Fibroblast of lung (primary cell): ENCODE measurements around the gene C18orf63. TPM values are rescaled to one million over a fixed set of nuclear protein-coding genes. Genes with fewer than 3 reads are reported as not detected.

Experiments
- DNase-seq, 2 donors: peaks; one replicate each; pipeline versions ENCODE4 v3.0.0 to v3.0.0-alpha.2; 2010; ENCODE audit warnings: low read depth in 2 of 2
- H2AFZ ChIP-seq: 2 replicates; pipeline ENCODE4 v1.5.1; 2012; ENCODE audit warnings: low read length, control low read depth, inconsistent platforms
- H3K27ac ChIP-seq: 2 replicates; pipeline ENCODE4 v1.5.1; 2011; ENCODE audit warnings: low read length, control low read depth; ENCODE audit not compliant: insufficient read depth
- H3K27me3 ChIP-seq: 2 replicates; pipeline ENCODE4 v1.5.1; 2011; ENCODE audit warnings: mild to moderate bottlenecking, low read length; ENCODE audit not compliant: control insufficient read depth, insufficient read depth
- H3K36me3 ChIP-seq: 2 replicates; pipeline ENCODE4 v1.5.1; 2011; ENCODE audit warnings: low read length; ENCODE audit not compliant: control insufficient read depth, insufficient read depth
- H3K4me1 ChIP-seq: 2 replicates; pipeline ENCODE4 v1.5.1; 2011; ENCODE audit warnings: low read length; ENCODE audit not compliant: control insufficient read depth, insufficient read depth; ENCODE audit errors: extremely low read depth
- H3K4me2 ChIP-seq: 2 replicates; pipeline ENCODE4 v1.5.1; 2011; ENCODE audit warnings: low read length, control low read depth; ENCODE audit not compliant: insufficient read depth; ENCODE audit errors: extremely low read depth
- H3K4me3 ChIP-seq, 4 experiments: fragments of 200-600 bp in 1 of 4; sonication (generic) in 1 of 4; replicated peaks in 1 of 4; 2 replicates each; pipeline ENCODE4 v1.5.1; 2011 to 2016; ENCODE audit warnings: low read length in 4 of 4, low read depth in 3 of 4, mild to moderate bottlenecking in 3 of 4, control low read depth in 2 of 4, inconsistent platforms in 1 of 4, mixed read lengths in 1 of 4; ENCODE audit not compliant: insufficient read depth in 1 of 4; ENCODE audit errors: control extremely low read depth in 1 of 4
- H3K79me2 ChIP-seq: 2 replicates; pipeline ENCODE4 v1.5.1; 2012; ENCODE audit warnings: mild to moderate bottlenecking, low read length, inconsistent platforms; ENCODE audit not compliant: control insufficient read depth, insufficient read depth
- H3K9ac ChIP-seq: 2 replicates; pipeline ENCODE4 v1.5.1; 2011; ENCODE audit warnings: mild to moderate bottlenecking, low read length, control low read depth; ENCODE audit not compliant: insufficient read depth
- H3K9me3 ChIP-seq: 2 replicates; pipeline ENCODE4 v1.5.1; 2012; ENCODE audit warnings: low read depth, low read length; ENCODE audit not compliant: control insufficient read depth, insufficient read depth
- H4K20me1 ChIP-seq: 2 replicates; pipeline ENCODE4 v1.5.1; 2011; ENCODE audit warnings: low read length; ENCODE audit not compliant: control insufficient read depth, insufficient read depth; ENCODE audit errors: extremely low read depth
- CTCF ChIP-seq, 2 donors: IDR thresholded peaks in 1 of 2; conservative IDR thresholded peaks in 1 of 2; 1 replicate in 1 of 2; 2 replicates in 1 of 2; pipeline ENCODE4 v1.5.1; 2011 to 2012; ENCODE audit warnings: low read length in 2 of 2, control low read depth in 1 of 2, inconsistent platforms in 1 of 2, low read depth in 1 of 2, mild to moderate bottlenecking in 1 of 2
- EZH2 ChIP-seq: IDR thresholded peaks from 2 replicates; pipeline ENCODE4 v1.5.1; 2012; ENCODE audit warnings: low read length, control low read depth, mild to moderate bottlenecking; ENCODE audit errors: missing control alignments
- polyA plus RNA-seq, 2 donors: library from polyadenylated mRNA; depleted of rRNA in 1 of 2; stranded (reverse) in 1 of 2; unstranded in 1 of 2; fragments of >200 nt; gene quantifications; 2 replicates each; pipeline ENCODE4 v1.2.1, GENCODE V29; 2011 to 2012; ENCODE audit warnings: missing spikeins in 1 of 2
- total RNA-seq: library from RNA; depleted of rRNA; stranded (reverse); fragments of >200 nt; gene quantifications from 2 replicates; pipeline ENCODE4 v1.2.1, GENCODE V29; 2014

Gene C18orf63
- total and polyA plus RNA-seq, 2 donors (not counting 1 experiment from before 2014, with no cell fraction given) = not detected

GRCh38 chr18:74282755-74283554 lies 32.7 kb upstream of the C18orf63 start:
- Histone ChIP-seq H3K4me2 (no peak overlapping the region), H3K9me3 (no peaks in the 10 kb centered on the region), H4K20me1 (no peaks in the 10 kb centered on the region), H3K27me3 (no peaks in the 10 kb centered on the region), H3K4me3 (no peak overlapping the region), H3K4me1 (peaks cover 4% of the 10 kb centered on the region), H3K79me2 (no peaks in the 10 kb centered on the region), H3K27ac (no peak overlapping the region), H2AFZ (no peak overlapping the region), H3K36me3 (no peaks in the 10 kb centered on the region), H3K9ac (no peak overlapping the region)
- no peak for DNase-seq
- TF ChIP-seq EZH2 = no peak

GRCh38 chr18:74283646-74284045 lies 32.0 kb upstream of the C18orf63 start:
- no peak overlapping the region for H3K4me2 ChIP-seq
- no peak overlapping the region for H3K4me3 ChIP-seq
- no peaks in the 10 kb centered on the region for H4K20me1 ChIP-seq
- no peak overlapping the region for H3K27ac ChIP-seq
- H2AFZ ChIP-seq = no peak overlapping the region
- DNase-seq = no peak
- no peak for TF ChIP-seq EZH2
- no peak for TF ChIP-seq CTCF (conservative IDR thresholded peaks at IDR 0.05 in 1 of 2, IDR thresholded peaks at IDR 0.05 in 1 of 2; ENCODE audit: low read depth in 1 of 2, low read length in 2 of 2)
- H3K27me3 ChIP-seq = no peaks in the 10 kb centered on the region
- no peaks in the 10 kb centered on the region for H3K9me3 ChIP-seq
- no peak overlapping the region for H3K9ac ChIP-seq
- H3K79me2 ChIP-seq = no peaks in the 10 kb centered on the region
- H3K4me1 ChIP-seq = peaks cover 4% of the 10 kb centered on the region
- no peaks in the 10 kb centered on the region for H3K36me3 ChIP-seq

- H3K79me2 ChIP-seq = no peaks in the 10 kb centered on the region
- no peaks in the 10 kb centered on the region for H3K36me3 ChIP-seq
- H3K9me3 ChIP-seq = no peaks in the 10 kb centered on the region
- peaks cover 4% of the 10 kb centered on the region for H3K4me1 ChIP-seq
- no peaks in the 10 kb centered on the region for H4K20me1 ChIP-seq
- no peaks in the 10 kb centered on the region for H3K27me3 ChIP-seq
- H3K4me2 ChIP-seq = no peak overlapping the region
- H2AFZ ChIP-seq = no peak overlapping the region
- no peak overlapping the region for H3K4me3 ChIP-seq
- TF ChIP-seq CTCF (conservative IDR thresholded peaks at IDR 0.05 in 1 of 2, IDR thresholded peaks at IDR 0.05 in 1 of 2; ENCODE audit: low read depth in 1 of 2, low read length in 2 of 2) (no peak), EZH2 (no peak)
- DNase-seq = peak in 1 of 2 donors; percentile 61
- no peak overlapping the region for H3K9ac ChIP-seq
- H3K27ac ChIP-seq = no peak overlapping the region
Measured at GRCh38 chr18:74284191-74284979, 31.3 kb upstream of the C18orf63 start.
